T-helper 2 cell (primary cell): ENCODE measurements around the gene CTRB1.
"Not testable (repeated sequence)": the region's sequence is repeated elsewhere in the genome, so short reads cannot be mapped to it uniquely, and the experiment has no call there.

Source experiments
- DNase-seq, 5 experiments: peaks; one replicate each; pipeline versions ENCODE4 v3.0.0 to v3.0.0-alpha.2; 2012 to 2022

The CTRB1 gene

GRCh38 chr16:75204905-75205304, 13.9 kb upstream of the CTRB1 start:
- not testable (repeated sequence) for DNase-seq

GRCh38 chr16:75205438-75205837, 13.3 kb upstream of the CTRB1 start:
- not testable (repeated sequence) for DNase-seq

- not testable (repeated sequence) for DNase-seq
Observed at GRCh38 chr16:75205961-75206748, 12.6 kb upstream of the CTRB1 start.

GRCh38 chr16:75206749-75207451, 11.9 kb upstream of the CTRB1 start, which contains the start of gene CTRB2:
Gene CTRB2, minus strand, starts transcription at chr16:75207161. Its CDS starts 20 bp downstream, at chr16:75207141.
- no peak for DNase-seq

GRCh38 chr16:75207831-75208230, 11.0 kb upstream of the CTRB1 start:
- DNase-seq = no peak

GRCh38 chr16:75208242-75208825, 10.5 kb upstream of the CTRB1 start:
- DNase-seq = no peak

- no peak for DNase-seq
Observed at GRCh38 chr16:75208861-75209505, 9.8 kb upstream of the CTRB1 start.

- DNase-seq = not testable (repeated sequence)
Observed at GRCh38 chr16:75209514-75209913, 9.3 kb upstream of the CTRB1 start.

- no peak for DNase-seq
Observed at GRCh38 chr16:75209944-75210343, 8.8 kb upstream of the CTRB1 start.

GRCh38 chr16:75211286-75211685, 7.5 kb upstream of the CTRB1 start:
- not testable (repeated sequence) for DNase-seq

- DNase-seq = no peak
Observed at GRCh38 chr16:75216127-75216526, 2.7 kb upstream of the CTRB1 start.

- no peak for DNase-seq
Observed at GRCh38 chr16:75216576-75216975, 2.2 kb upstream of the CTRB1 start.

- no peak for DNase-seq
Observed at GRCh38 chr16:75217389-75217851, 1.4 kb upstream of the CTRB1 start.

GRCh38 chr16:75219088-75219487, 300 bp downstream of the CTRB1 start:
- no peak for DNase-seq

GRCh38 chr16:75219838-75220237, 1.1 kb downstream of the CTRB1 start:
- peak in 1 of 5 experiments; percentile 54 for DNase-seq

- DNase-seq = no peak
Observed at GRCh38 chr16:75222271-75222783, 3.5 kb downstream of the CTRB1 start.

- DNase-seq = not testable (repeated sequence)
Observed at GRCh38 chr16:75223129-75223528, 4.3 kb downstream of the CTRB1 start.

- no peak for DNase-seq
Observed at GRCh38 chr16:75224306-75225082, 5.7 kb downstream of the CTRB1 start.

- DNase-seq = no peak
Observed at GRCh38 chr16:75225092-75225491, 6.3 kb downstream of the CTRB1 start.

GRCh38 chr16:75225678-75226515, 7.1 kb downstream of the CTRB1 start:
- DNase-seq = no peak
